ENCODE results near the gene CDS2. TPM values are rescaled to one million over a fixed set of nuclear protein-coding genes. Genes with fewer than 3 reads are reported as not detected.

CDS2 gene
- polyA plus RNA-seq, 10 donors, result 15.4 to 23.9 (median 19.7) TPM

GRCh38 chr20:5180421-5180820 is 53.6 kb downstream of the CDS2 start:
- DNase-seq, result no peak

DNA sequence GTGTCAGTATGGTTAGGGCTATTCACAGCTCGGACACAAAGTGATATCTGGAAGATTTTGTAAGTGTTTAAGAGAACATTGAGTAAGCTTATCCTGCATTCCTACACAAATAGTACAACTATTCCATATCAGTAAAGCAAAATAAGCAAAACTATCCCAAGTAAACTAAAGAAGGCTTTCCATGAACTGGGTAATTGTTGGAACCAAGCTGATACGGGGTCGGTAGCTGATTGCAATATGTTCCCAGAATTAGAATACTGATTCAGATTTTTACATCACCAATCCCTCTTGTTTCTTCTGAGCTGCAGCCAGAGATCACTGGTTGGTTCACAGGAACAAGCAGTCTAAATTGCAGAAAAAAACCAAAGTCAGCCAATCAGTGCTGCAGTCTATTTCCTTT is 54.1 kb downstream of the CDS2 start:
- no peak for DNase-seq

DNA sequence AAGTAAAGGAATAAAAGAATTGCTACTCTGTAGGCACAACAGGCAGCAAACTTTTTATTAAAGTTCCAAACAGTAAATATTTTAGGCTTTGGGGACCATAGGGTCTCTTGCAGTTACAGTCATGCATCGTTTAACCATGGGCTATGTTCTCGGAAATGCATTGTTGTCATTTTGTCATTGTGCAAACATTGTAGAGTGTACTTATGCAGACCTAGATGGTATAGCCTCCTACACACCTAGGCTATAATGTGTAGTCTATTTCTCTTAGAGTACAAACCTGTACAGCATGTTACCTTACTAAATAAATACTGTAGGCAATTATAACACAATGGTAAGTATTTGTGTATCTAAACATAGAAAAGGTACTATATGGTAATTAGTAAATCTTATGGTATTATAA is 54.7 kb downstream of the CDS2 start:
- DNase-seq, result no peak

GRCh38 chr20:5181958-5182357 is 55.1 kb downstream of the CDS2 start:
- no peak for DNase-seq

DNA sequence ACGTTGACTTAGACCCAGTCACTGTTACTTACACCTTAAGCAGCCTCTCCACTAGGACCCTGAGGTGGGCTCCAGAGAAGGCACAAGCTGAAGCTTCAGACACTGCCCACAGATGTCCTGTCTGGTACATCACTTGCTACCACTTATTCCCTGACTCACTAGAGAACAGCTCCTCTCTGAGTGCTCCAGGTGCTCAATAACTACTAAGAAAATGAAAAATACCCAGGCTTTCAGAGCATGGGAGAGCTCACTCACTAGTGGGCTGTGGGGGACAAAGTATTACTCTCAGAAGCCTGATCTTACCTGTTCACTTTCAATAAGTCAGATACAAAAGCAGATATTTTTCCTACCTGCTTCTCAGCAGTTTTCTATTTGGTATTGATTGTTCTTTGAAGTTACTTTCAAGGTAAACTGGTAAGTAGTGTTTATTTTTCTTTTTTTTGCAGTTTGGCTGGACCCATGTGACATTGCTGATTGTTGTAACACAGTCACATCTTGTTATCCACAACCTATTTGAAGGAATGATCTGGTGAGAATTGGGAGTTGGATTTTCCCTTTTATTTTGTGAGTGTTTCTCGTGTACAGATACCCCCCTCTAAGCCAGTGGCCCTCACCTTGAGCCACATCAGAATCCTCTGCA is 55.9 kb downstream of the CDS2 start:
- no peak for DNase-seq

GRCh38 chr20:5183731-5184474 is 57.1 kb downstream of the CDS2 start:
- no peak for DNase-seq

DNA sequence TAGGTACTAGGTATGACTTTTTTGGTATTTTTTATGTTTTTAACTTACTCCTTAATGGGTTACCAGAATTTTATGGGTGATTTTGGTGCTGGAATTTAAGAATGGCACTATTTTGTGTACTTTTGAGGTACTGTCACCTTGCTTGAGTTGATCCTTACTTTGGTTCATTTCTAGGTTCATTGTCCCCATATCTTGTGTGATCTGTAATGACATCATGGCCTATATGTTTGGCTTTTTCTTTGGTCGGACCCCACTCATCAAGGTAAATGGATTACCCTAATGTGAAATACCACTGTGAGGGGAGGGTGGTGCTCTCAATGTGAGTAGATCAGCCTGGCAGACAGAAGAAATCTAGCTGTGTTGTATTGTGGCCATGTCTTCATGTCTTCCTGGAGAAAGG is 57.9 kb downstream of the CDS2 start:
- DNase-seq, result no peak

DNA sequence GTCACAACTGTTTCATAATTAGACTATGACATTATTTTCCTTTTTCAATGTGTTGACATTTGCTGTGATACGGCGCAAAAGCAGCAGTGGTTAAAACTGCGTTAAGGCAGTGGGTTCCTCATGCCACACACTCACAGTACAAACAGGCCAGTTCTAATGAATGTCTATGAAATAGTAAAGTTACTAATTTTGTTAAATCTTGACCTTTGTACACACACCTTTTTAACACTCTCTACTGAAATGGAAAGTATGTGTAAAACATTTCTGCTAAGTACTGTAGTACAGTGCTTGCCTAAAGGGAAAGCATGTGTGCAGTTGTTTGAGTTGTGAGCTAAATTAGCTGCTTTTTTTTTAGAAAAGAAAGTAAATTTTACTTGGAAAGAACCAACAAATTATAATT is 60.3 kb downstream of the CDS2 start:
- no peak for DNase-seq

DNA sequence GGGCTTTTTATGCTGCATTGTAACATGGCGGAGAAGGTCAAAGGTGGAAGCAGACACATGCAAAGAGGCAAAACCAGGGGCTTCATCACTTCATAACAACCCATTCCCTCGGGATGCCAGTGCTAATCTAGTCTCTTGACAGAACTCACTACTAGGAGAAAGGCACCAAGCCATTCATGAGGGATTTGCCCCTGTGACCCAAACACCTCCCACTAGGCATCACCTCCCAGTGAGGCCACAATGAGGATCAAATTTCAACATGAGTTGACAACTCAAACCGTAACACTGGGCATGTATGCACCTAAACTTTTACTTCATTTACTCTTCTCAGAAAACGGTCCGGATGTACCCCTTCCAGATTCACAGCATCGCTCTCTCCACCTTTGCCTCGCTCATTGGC is 61.9 kb downstream of the CDS2 start:
- no peak for DNase-seq

- no peak for DNase-seq
Observed at GRCh38 chr20:5189917-5190316, 63.1 kb downstream of the CDS2 start.

DNA sequence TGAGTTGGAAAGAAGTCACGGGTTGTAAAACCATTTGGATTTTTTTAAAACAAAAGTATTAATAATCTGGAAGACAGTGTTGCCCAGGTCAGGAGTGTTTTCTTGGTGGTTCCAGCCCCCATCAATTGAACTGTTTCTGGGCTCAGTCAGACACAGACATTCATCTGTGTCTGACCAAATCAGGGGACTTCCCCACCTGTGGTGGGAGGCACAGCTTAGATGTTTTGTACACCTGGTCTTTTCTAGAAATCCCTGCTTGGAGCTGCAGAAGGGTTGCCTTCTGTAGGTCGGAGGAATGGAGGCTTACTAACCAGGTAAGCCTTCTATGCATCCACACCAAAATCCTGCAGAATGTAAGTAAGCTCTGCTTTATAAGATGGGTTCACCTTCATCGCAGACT is 63.6 kb downstream of the CDS2 start:
- DNase-seq, result no peak

DNA sequence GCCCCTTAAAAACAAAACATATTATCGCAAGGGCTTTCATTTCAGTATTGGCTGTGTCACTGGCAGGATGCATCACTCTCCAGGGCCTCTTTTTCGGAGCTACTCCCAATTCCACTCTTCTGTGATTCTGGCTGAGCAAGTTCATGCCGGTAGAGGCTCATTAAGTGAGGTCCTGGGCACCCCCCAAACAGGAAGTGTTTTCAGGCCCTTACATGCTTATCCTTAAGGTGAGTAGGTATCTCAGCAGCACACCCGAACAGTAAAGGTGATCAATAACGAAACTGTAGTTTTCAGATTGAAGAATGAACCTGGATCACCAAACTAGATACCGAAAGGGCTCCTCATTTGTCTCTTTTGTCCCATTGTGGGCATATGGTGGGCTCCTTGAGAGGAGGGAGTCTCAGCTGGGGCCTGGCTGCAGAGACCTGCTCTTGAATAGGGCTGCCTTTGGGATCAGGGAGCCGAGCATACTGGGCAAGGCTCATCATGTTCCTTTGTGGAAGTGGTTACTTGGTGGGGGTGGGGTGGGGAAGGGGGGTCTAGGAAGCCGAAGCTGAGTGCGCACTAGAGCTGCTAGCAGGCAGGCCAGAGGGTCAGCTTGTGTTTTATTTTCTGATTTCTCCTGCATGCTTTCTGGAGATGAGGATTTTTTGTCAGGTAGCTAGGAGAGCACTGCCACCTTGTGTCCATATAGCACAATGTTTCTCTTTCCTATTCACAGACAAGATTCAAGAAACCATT is 65.2 kb downstream of the CDS2 start:
- DNase-seq, result peak; percentile 61 to 82 (median 67)

- DNase-seq, result no peak
Observed at GRCh38 chr20:5192570-5193431, 66.0 kb downstream of the CDS2 start.

DNA sequence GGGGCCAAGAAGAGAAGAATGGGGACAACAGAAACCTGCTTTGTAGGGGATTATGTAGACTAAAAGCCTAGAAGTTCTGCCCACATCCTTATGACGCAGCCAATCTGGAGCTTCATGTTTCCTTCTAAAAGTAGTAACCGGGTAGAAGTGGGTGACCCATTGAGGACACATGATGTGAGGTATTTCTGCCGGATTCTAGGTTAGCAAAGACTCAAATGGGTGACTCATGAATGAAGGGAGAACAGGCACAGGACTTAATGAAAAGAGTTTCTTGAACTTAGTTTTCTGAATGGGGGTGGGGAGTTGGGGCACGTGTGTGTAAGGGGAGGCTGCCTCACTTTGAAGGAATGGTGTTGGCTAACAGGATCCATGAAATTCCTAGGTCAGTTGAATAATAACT is 68.8 kb downstream of the CDS2 start:
- DNase-seq, result no peak

DNA sequence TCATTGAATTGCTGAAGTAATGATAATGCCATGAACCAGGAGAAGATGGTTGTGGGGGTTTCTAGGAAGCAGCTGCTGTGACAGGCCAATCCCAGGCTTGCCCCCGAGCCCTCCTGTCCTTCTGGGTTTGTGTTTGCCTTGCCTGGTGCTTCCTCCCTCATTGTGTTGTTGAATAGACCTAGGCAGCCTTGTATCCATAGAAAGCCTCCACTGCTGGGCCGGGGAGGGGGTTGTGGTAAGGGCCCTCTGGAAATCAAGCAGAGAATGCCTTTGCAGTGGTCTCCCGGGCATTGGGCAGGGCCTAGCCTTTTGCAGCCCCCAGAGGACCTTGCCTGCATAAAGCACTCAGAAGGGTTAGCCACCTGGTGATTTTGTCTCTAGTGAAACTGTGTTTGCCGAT is 69.3 kb downstream of the CDS2 start:
- DNase-seq, result no peak

GRCh38 chr20:5197270-5197827 is 70.5 kb downstream of the CDS2 start:
- no peak for DNase-seq

- DNase-seq, result no peak
Observed at GRCh38 chr20:5197847-5198650, 71.2 kb downstream of the CDS2 start.

DNA sequence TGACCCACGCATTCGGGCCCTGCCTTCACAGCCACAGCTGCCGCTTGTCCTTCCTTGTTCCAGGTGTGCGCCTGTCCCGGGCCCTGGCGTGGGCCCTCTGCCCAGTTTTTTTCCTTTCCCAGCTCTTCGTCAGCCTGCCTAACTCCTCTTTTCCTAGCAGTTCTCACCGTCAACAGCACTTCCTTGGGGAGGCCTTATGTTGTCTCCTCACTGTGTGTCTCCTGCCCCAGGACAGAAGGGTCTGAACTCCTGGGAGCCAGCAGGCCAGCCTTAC is 71.8 kb downstream of the CDS2 start:
- DNase-seq, result no peak

- no peak for DNase-seq
Observed at GRCh38 chr20:5203380-5203779, 76.6 kb downstream of the CDS2 start.

- DNase-seq, result peak; percentile 41 to 81 (median 69)
Observed at GRCh38 chr20:5205348-5206210, 78.8 kb downstream of the CDS2 start.

Measured in muscle of back (tissue), 11 donors.